VCaP (cell line): ENCODE results near the gene MT1G.
A peak's percentile ranks its signal among the peaks of the same experiment; 100 is the strongest.
"Not testable (repeated sequence)": the region's sequence is repeated elsewhere in the genome, so short reads cannot be mapped to it uniquely, and the experiment has no call there.

Source experiments
- H3K27ac ChIP-seq: fragments of 450-650 bp; 2 replicates; pipeline ENCODE4 v1.5.1; 2017
- CTCF ChIP-seq: fragments of 450-650 bp; conservative IDR thresholded peaks from 2 replicates; pipeline ENCODE4 v1.5.1; 2017; ENCODE audit warnings: mild to moderate bottlenecking, moderate library complexity

Gene MT1G

GRCh38 chr16:56669005-56669839, 1.4 kb upstream of the MT1G start, which contains the start of gene MT1H:
MT1H (plus strand) TSS chr16:56669814; CDS start chr16:56669885, 71 bp downstream.
- no peak within 1 kb of the TSS for H3K27ac ChIP-seq
- no peak for TF ChIP-seq CTCF

GRCh38 chr16:56665286-56666261, 2.3 kb downstream of the MT1G start:
- not testable (repeated sequence) for H3K27ac ChIP-seq

- no peak overlapping the region for H3K27ac ChIP-seq
- TF ChIP-seq CTCF = no peak
Observed at GRCh38 chr16:56664506-56664905, 3.4 kb downstream of the MT1G start.

- no peak for TF ChIP-seq CTCF
Observed at GRCh38 chr16:56662357-56663354, 5.2 kb downstream of the MT1G start.

GRCh38 chr16:56658327-56658875, 9.5 kb downstream of the MT1G start:
- no peak for TF ChIP-seq CTCF
- H3K27ac ChIP-seq = peak overlapping the region; percentile 51; the same call in 1 of the 2 replicates

More at GRCh38 chr16:56662357-56663354, 5.2 kb downstream of the MT1G start:
- no peak overlapping the region for H3K27ac ChIP-seq

- H3K27ac ChIP-seq = peak within 1 kb of the TSS; percentile 51
- no peak for TF ChIP-seq CTCF
Observed at GRCh38 chr16:56657555-56658326, 10.1 kb downstream of the MT1G start, which contains the start of gene MT1F. MT1F (plus strand) TSS chr16:56657959; CDS start chr16:56658059, 100 bp downstream.
